ENCODE measurements around the gene TRAPPC6A. TPM values are rescaled to one million over a fixed set of nuclear protein-coding genes. Genes with fewer than 3 reads are reported as not detected.

Gene TRAPPC6A
- total and polyA plus RNA-seq, 9 donors, result 1.8 to 33.7 (median 23.4) TPM

- whole genome bisulfite sequencing, 3 donors, result 40 to 47% (median 43%) methylated on average over 16 of the region's 16 CpGs
- TF ChIP-seq CTCF (IDR thresholded peaks at IDR 0.05) (no peak), POLR2A (IDR thresholded peaks at IDR 0.05) (no peak), EP300 (IDR thresholded peaks at IDR 0.05) (no peak)
- H3K27ac ChIP-seq, result no peak overlapping the region
These were observed 60.9 kb downstream of the TRAPPC6A start for GRCh38 chr19:45117167-45117594.

GRCh38 chr19:45115809-45116615 lies 62.0 kb downstream of the TRAPPC6A start:
- Histone ChIP-seq H3K4me3 (no peak overlapping the region), H3K4me1 (ENCODE audit: insufficient read depth) (peaks cover 2% of the 10 kb centered on the region), H3K36me3 (no peaks in the 10 kb centered on the region), H3K27ac (no peak overlapping the region), H3K27me3 (no peaks in the 10 kb centered on the region), H3K9me3 (no peaks in the 10 kb centered on the region)
- 92 to 96% (median 94%) methylated on average over 21 of the region's 21 CpGs for WGBS, 3 donors
- TF ChIP-seq POLR2A (IDR thresholded peaks at IDR 0.05), result no peak
- TF ChIP-seq EP300 (IDR thresholded peaks at IDR 0.05), result no peak
- TF ChIP-seq CTCF (IDR thresholded peaks at IDR 0.05), result no peak
- intact Hi-C loops (cut with DNase I), result no loop called here
- no peak for DNase-seq

More at GRCh38 chr19:45117167-45117594, 60.9 kb downstream of the TRAPPC6A start:
- Histone ChIP-seq H3K36me3 (no peaks in the 10 kb centered on the region), H3K27me3 (no peaks in the 10 kb centered on the region), H3K9me3 (no peaks in the 10 kb centered on the region), H3K4me3 (no peak overlapping the region), H3K4me1 (ENCODE audit: insufficient read depth) (peaks cover 2% of the 10 kb centered on the region)
- intact Hi-C loops (cut with DNase I), result no loop called here
- DNase-seq, result no peak

- peaks cover 2% of the 10 kb centered on the region for H3K4me1 ChIP-seq (ENCODE audit: insufficient read depth)
- no peaks in the 10 kb centered on the region for H3K27me3 ChIP-seq
- H3K27ac ChIP-seq, result no peak overlapping the region
- 76 to 82% (median 80%) methylated on average over 4 of the region's 4 CpGs for WGBS, 3 donors
- DNase-seq, result no peak
- no peaks in the 10 kb centered on the region for H3K9me3 ChIP-seq
- H3K36me3 ChIP-seq, result no peaks in the 10 kb centered on the region
- no peak for TF ChIP-seq EP300 (IDR thresholded peaks at IDR 0.05)
- TF ChIP-seq CTCF (IDR thresholded peaks at IDR 0.05), result no peak
- no peak for TF ChIP-seq POLR2A (IDR thresholded peaks at IDR 0.05)
- intact Hi-C loops (cut with DNase I), result no loop called here
- H3K4me3 ChIP-seq, result no peak overlapping the region
These were observed 63.9 kb downstream of the TRAPPC6A start for GRCh38 chr19:45114116-45114515.

GRCh38 chr19:45113628-45114027 lies 64.4 kb downstream of the TRAPPC6A start:
- TF ChIP-seq EP300 (IDR thresholded peaks at IDR 0.05), result no peak
- TF ChIP-seq CTCF (IDR thresholded peaks at IDR 0.05), result no peak
- no peak for TF ChIP-seq POLR2A (IDR thresholded peaks at IDR 0.05)
- H3K4me3 ChIP-seq, result no peak overlapping the region
- 84 to 90% (median 88%) methylated on average over 9 of the region's 9 CpGs for WGBS, 3 donors
- H3K9me3 ChIP-seq, result no peaks in the 10 kb centered on the region
- no peak for DNase-seq
- no peaks in the 10 kb centered on the region for H3K36me3 ChIP-seq
- H3K27ac ChIP-seq, result no peak overlapping the region
- H3K27me3 ChIP-seq, result no peaks in the 10 kb centered on the region
- intact Hi-C loops (cut with DNase I), result no loop called here
- peaks cover 2% of the 10 kb centered on the region for H3K4me1 ChIP-seq (ENCODE audit: insufficient read depth)

Other genes starting within 250 kb of the TRAPPC6A start
- under 1 TPM in 1 of 7 donors, not detected in 6; 0.57 TPM for gene APOC4, start 236.0 kb downstream of the TRAPPC6A start, total RNA-seq
- not detected for gene APOC4, start 236.0 kb downstream of the TRAPPC6A start, polyA plus RNA-seq
- 1 to 10 TPM in 2 of 7 donors, under 1 TPM in 1, not detected in 4; 0.32 to 1.6 (median 1.1) TPM for gene APOC2, start 232.2 kb downstream of the TRAPPC6A start, total RNA-seq
- 1 to 10 TPM in 1 of 2 donors, under 1 TPM in 1; 0.34 to 5.5 TPM for gene APOC2, start 232.2 kb downstream of the TRAPPC6A start, polyA plus RNA-seq
- 100 to 1,000 TPM in 1 of 7 donors, 10 to 100 TPM in 6; 36.4 to 103 (median 82.0) TPM for gene CLPTM1, start 222.9 kb downstream of the TRAPPC6A start, total RNA-seq
- gene CLPTM1, start 222.9 kb downstream of the TRAPPC6A start, polyA plus RNA-seq, result 10 to 100 TPM; 68.8 to 71.6 TPM
- 10 to 100 TPM in 5 of 7 donors, 1 to 10 TPM in 2; 5.4 to 23.2 (median 10.4) TPM for gene RELB, start 176.8 kb downstream of the TRAPPC6A start, total RNA-seq
- 1 to 10 TPM; 3.0 to 7.1 TPM for gene RELB, start 176.8 kb downstream of the TRAPPC6A start, polyA plus RNA-seq
- 100 to 1,000 TPM in 2 of 7 donors, 10 to 100 TPM in 5; 52.3 to 113 (median 80.3) TPM for gene CLASRP, start 139.2 kb downstream of the TRAPPC6A start, total RNA-seq
- 10 to 100 TPM; 29.5 to 82.1 TPM for gene CLASRP, start 139.2 kb downstream of the TRAPPC6A start, polyA plus RNA-seq
- 1 to 10 TPM in 1 of 7 donors, under 1 TPM in 6; 0.24 to 2.4 (median 0.52) TPM for gene ZNF296, start 101.8 kb downstream of the TRAPPC6A start, total RNA-seq
- under 1 TPM in 1 of 2 donors, not detected in 1; 0.29 TPM for gene ZNF296, start 101.8 kb downstream of the TRAPPC6A start, polyA plus RNA-seq
- gene GEMIN7, start 99.0 kb downstream of the TRAPPC6A start, total RNA-seq, result 10 to 100 TPM; 10.4 to 16.0 (median 12.1) TPM
- 10 to 100 TPM in 1 of 2 donors, 1 to 10 TPM in 1; 9.7 to 11.7 TPM for gene GEMIN7, start 99.0 kb downstream of the TRAPPC6A start, polyA plus RNA-seq
- 10 to 100 TPM; 18.5 to 28.4 (median 23.1) TPM for gene PPP1R37, start 85.1 kb downstream of the TRAPPC6A start, total RNA-seq
- gene PPP1R37, start 85.1 kb downstream of the TRAPPC6A start, polyA plus RNA-seq, result 10 to 100 TPM in 1 of 2 donors, 1 to 10 TPM in 1; 5.5 to 19.5 TPM
- under 1 TPM; 0.15 to 0.57 (median 0.20) TPM for gene NKPD1, start 17.3 kb downstream of the TRAPPC6A start, total RNA-seq
- gene NKPD1, start 17.3 kb downstream of the TRAPPC6A start, polyA plus RNA-seq, result under 1 TPM in 1 of 2 donors, not detected in 1; 0.11 TPM
- 10 to 100 TPM in 4 of 7 donors, 1 to 10 TPM in 3; 4.1 to 12.6 (median 11.9) TPM for gene BLOC1S3, start 547 bp upstream of the TRAPPC6A start, total RNA-seq
- 10 to 100 TPM in 1 of 2 donors, 1 to 10 TPM in 1; 5.2 to 11.3 TPM for gene BLOC1S3, start 547 bp upstream of the TRAPPC6A start, polyA plus RNA-seq
- gene EXOC3L2, start 67.2 kb upstream of the TRAPPC6A start, total RNA-seq, result 1 to 10 TPM in 5 of 7 donors, under 1 TPM in 1, not detected in 1; 0.80 to 3.2 (median 1.4) TPM
- gene EXOC3L2, start 67.2 kb upstream of the TRAPPC6A start, polyA plus RNA-seq, result 1 to 10 TPM in 1 of 2 donors, under 1 TPM in 1; 0.63 to 1.4 TPM
- gene MARK4, start 73.0 kb upstream of the TRAPPC6A start, total RNA-seq, result 10 to 100 TPM; 14.2 to 53.3 (median 43.1) TPM
- gene MARK4, start 73.0 kb upstream of the TRAPPC6A start, polyA plus RNA-seq, result 10 to 100 TPM; 24.6 to 51.5 TPM
- under 1 TPM in 3 of 7 donors, not detected in 4; 0.55 to 0.85 (median 0.78) TPM for gene CKM, start 144.6 kb upstream of the TRAPPC6A start, total RNA-seq
- gene CKM, start 144.6 kb upstream of the TRAPPC6A start, polyA plus RNA-seq, result under 1 TPM; 0.10 to 0.52 TPM
- gene KLC3, start 162.5 kb upstream of the TRAPPC6A start, total RNA-seq, result 1 to 10 TPM in 1 of 7 donors, under 1 TPM in 2, not detected in 4; 0.30 to 7.1 (median 0.41) TPM
- gene KLC3, start 162.5 kb upstream of the TRAPPC6A start, polyA plus RNA-seq, result under 1 TPM in 1 of 2 donors, not detected in 1; 0.30 TPM
- gene ERCC2, start 192.3 kb upstream of the TRAPPC6A start, total RNA-seq, result 10 to 100 TPM in 6 of 7 donors, 1 to 10 TPM in 1; 6.3 to 18.6 (median 17.3) TPM
- gene ERCC2, start 192.3 kb upstream of the TRAPPC6A start, polyA plus RNA-seq, result 10 to 100 TPM; 13.1 to 13.3 TPM
- 10 to 100 TPM in 5 of 7 donors, 1 to 10 TPM in 2; 6.8 to 29.1 (median 16.7) TPM for gene PPP1R13L, start 226.8 kb upstream of the TRAPPC6A start, total RNA-seq
- 10 to 100 TPM; 10.6 to 13.3 TPM for gene PPP1R13L, start 226.8 kb upstream of the TRAPPC6A start, polyA plus RNA-seq
- 1 to 10 TPM; 1.5 to 8.5 (median 6.5) TPM for gene POLR1G, start 228.4 kb upstream of the TRAPPC6A start, total RNA-seq
- 1 to 10 TPM; 2.7 to 5.4 TPM for gene POLR1G, start 228.4 kb upstream of the TRAPPC6A start, polyA plus RNA-seq
- gene ERCC1, start 245.7 kb upstream of the TRAPPC6A start, total RNA-seq, result 10 to 100 TPM; 70.7 to 98.6 (median 83.9) TPM
- 10 to 100 TPM; 41.1 to 64.3 TPM for gene ERCC1, start 245.7 kb upstream of the TRAPPC6A start, polyA plus RNA-seq

All from ovary (tissue), 9 donors.